ENCODE data around the gene GOT1.

The GOT1 gene

GRCh38 chr10:99449023-99449422 is 18.6 kb upstream of the GOT1 start:
- Mint-ChIP-seq H3K9me3 (no peaks in the 10 kb centered on the region), H3K27me3 (peaks cover 34% of the 10 kb centered on the region), H3K36me3 (no peaks in the 10 kb centered on the region), H3K27ac (no peak overlapping the region), H3K4me1 (no peaks in the 10 kb centered on the region), H3K4me3 (no peak overlapping the region)
- no peak for ATAC-seq

GRCh38 chr10:99444383-99445045 is 14.1 kb upstream of the GOT1 start:
- Mint-ChIP-seq H3K4me1 (no peaks in the 10 kb centered on the region), H3K4me3 (no peak overlapping the region), H3K27me3 (no peaks in the 10 kb centered on the region), H3K27ac (no peak overlapping the region), H3K9me3 (no peaks in the 10 kb centered on the region), H3K36me3 (no peaks in the 10 kb centered on the region)
- no peak for ATAC-seq

- Mint-ChIP-seq H3K9me3 (no peaks in the 10 kb centered on the region), H3K27ac (no peak overlapping the region), H3K4me1 (no peaks in the 10 kb centered on the region), H3K36me3 (no peaks in the 10 kb centered on the region), H3K4me3 (no peak overlapping the region), H3K27me3 (no peaks in the 10 kb centered on the region)
- no peak for ATAC-seq
Observed at GRCh38 chr10:99443500-99443899, 13.1 kb upstream of the GOT1 start.

GRCh38 chr10:99442394-99442793 is 12.0 kb upstream of the GOT1 start:
- no peak overlapping the region for H3K4me3 Mint-ChIP-seq
- no peaks in the 10 kb centered on the region for H3K4me1 Mint-ChIP-seq

GRCh38 chr10:99438890-99439289 is 8.5 kb upstream of the GOT1 start:
- Mint-ChIP-seq H3K36me3 (no peaks in the 10 kb centered on the region), H3K4me1 (no peaks in the 10 kb centered on the region), H3K9me3 (no peaks in the 10 kb centered on the region), H3K27ac (no peak overlapping the region), H3K4me3 (no peak overlapping the region), H3K27me3 (no peaks in the 10 kb centered on the region)
- no peak for ATAC-seq

More at GRCh38 chr10:99442394-99442793, 12.0 kb upstream of the GOT1 start:
- Mint-ChIP-seq H3K27ac (no peak overlapping the region), H3K9me3 (no peaks in the 10 kb centered on the region), H3K36me3 (no peaks in the 10 kb centered on the region), H3K27me3 (no peaks in the 10 kb centered on the region)
- no peak for ATAC-seq

GRCh38 chr10:99435986-99436638 is 5.7 kb upstream of the GOT1 start:
- H3K4me3 Mint-ChIP-seq: no peak overlapping the region
- no peaks in the 10 kb centered on the region for H3K9me3 Mint-ChIP-seq
- H3K27me3 Mint-ChIP-seq: no peaks in the 10 kb centered on the region
- H3K27ac Mint-ChIP-seq: no peak overlapping the region
- H3K36me3 Mint-ChIP-seq: no peaks in the 10 kb centered on the region
- no peak for ATAC-seq
- H3K4me1 Mint-ChIP-seq: peaks cover 13% of the 10 kb centered on the region

- Mint-ChIP-seq H3K36me3 (no peaks in the 10 kb centered on the region), H3K27me3 (no peaks in the 10 kb centered on the region), H3K4me3 (no peak overlapping the region), H3K4me1 (peaks cover 32% of the 10 kb centered on the region), H3K27ac (no peak overlapping the region), H3K9me3 (no peaks in the 10 kb centered on the region)
- ATAC-seq: no peak
Observed at GRCh38 chr10:99433378-99434020, 3.1 kb upstream of the GOT1 start.

GRCh38 chr10:99432881-99433280 is 2.5 kb upstream of the GOT1 start:
- Mint-ChIP-seq H3K4me3 (no peak overlapping the region), H3K36me3 (no peaks in the 10 kb centered on the region), H3K27me3 (no peaks in the 10 kb centered on the region), H3K27ac (no peak overlapping the region), H3K9me3 (no peaks in the 10 kb centered on the region), H3K4me1 (peaks cover 32% of the 10 kb centered on the region)
- no peak for ATAC-seq

- no peaks in the 10 kb centered on the region for H3K36me3 Mint-ChIP-seq
- peak overlapping the region; percentile 82 for H3K27ac Mint-ChIP-seq
- H3K4me3 Mint-ChIP-seq: peak overlapping the region; percentile 46
- no peak for ATAC-seq
- H3K9me3 Mint-ChIP-seq: no peaks in the 10 kb centered on the region
- H3K27me3 Mint-ChIP-seq: no peaks in the 10 kb centered on the region
- peaks cover 32% of the 10 kb centered on the region for H3K4me1 Mint-ChIP-seq
Observed at GRCh38 chr10:99432047-99432446, 1.6 kb upstream of the GOT1 start.

GRCh38 chr10:99431190-99431760 is 851 bp upstream of the GOT1 start:
- H3K4me1 Mint-ChIP-seq: peaks cover 32% of the 10 kb centered on the region
- H3K27me3 Mint-ChIP-seq: no peaks in the 10 kb centered on the region
- no peaks in the 10 kb centered on the region for H3K9me3 Mint-ChIP-seq
- H3K36me3 Mint-ChIP-seq: no peaks in the 10 kb centered on the region
- ATAC-seq: no peak
- H3K4me3 Mint-ChIP-seq: peak overlapping the region; percentile 95
- peak overlapping the region; percentile 82 for H3K27ac Mint-ChIP-seq

GRCh38 chr10:99430116-99430450 is 341 bp downstream of the GOT1 start:
- Mint-ChIP-seq H3K4me3 (peak overlapping the region; percentile 95), H3K36me3 (peaks cover 8% of the 10 kb centered on the region), H3K27me3 (no peaks in the 10 kb centered on the region), H3K9me3 (no peaks in the 10 kb centered on the region), H3K27ac (peak overlapping the region; percentile 82), H3K4me1 (peaks cover 32% of the 10 kb centered on the region)
- no peak for ATAC-seq

- Mint-ChIP-seq H3K36me3 (peaks cover 12% of the 10 kb centered on the region), H3K4me1 (peaks cover 32% of the 10 kb centered on the region)
- no peak for ATAC-seq
Observed at GRCh38 chr10:99429517-99430095, 818 bp downstream of the GOT1 start.

GRCh38 chr10:99427566-99428190 is 2.7 kb downstream of the GOT1 start:
- ATAC-seq: no peak
- H3K4me3 Mint-ChIP-seq: no peak overlapping the region
- H3K27me3 Mint-ChIP-seq: no peaks in the 10 kb centered on the region
- H3K9me3 Mint-ChIP-seq: no peaks in the 10 kb centered on the region
- peaks cover 14% of the 10 kb centered on the region for H3K36me3 Mint-ChIP-seq
- peaks cover 32% of the 10 kb centered on the region for H3K4me1 Mint-ChIP-seq
- H3K27ac Mint-ChIP-seq: no peak overlapping the region

More at GRCh38 chr10:99429517-99430095, 818 bp downstream of the GOT1 start:
- H3K27me3 Mint-ChIP-seq: no peaks in the 10 kb centered on the region
- peak overlapping the region; percentile 82 for H3K27ac Mint-ChIP-seq
- H3K9me3 Mint-ChIP-seq: no peaks in the 10 kb centered on the region
- H3K4me3 Mint-ChIP-seq: peak overlapping the region; percentile 95

GRCh38 chr10:99426689-99427088 is 3.7 kb downstream of the GOT1 start:
- Mint-ChIP-seq H3K36me3 (peaks cover 23% of the 10 kb centered on the region), H3K27ac (no peak overlapping the region), H3K4me1 (peaks cover 25% of the 10 kb centered on the region), H3K4me3 (no peak overlapping the region), H3K27me3 (no peaks in the 10 kb centered on the region), H3K9me3 (no peaks in the 10 kb centered on the region)
- no peak for ATAC-seq

- Mint-ChIP-seq H3K4me3 (no peak overlapping the region), H3K27ac (no peak overlapping the region), H3K4me1 (peaks cover 16% of the 10 kb centered on the region), H3K27me3 (no peaks in the 10 kb centered on the region), H3K9me3 (no peaks in the 10 kb centered on the region), H3K36me3 (peaks cover 32% of the 10 kb centered on the region)
- no peak for ATAC-seq
Observed at GRCh38 chr10:99425204-99425603, 5.2 kb downstream of the GOT1 start.

Measured in stimulated activated memory B cell treated with anti-CD40 and anti-IgM and Interleukin-4, amounts not matched to agents 10 μg/mL and 1 μg/mL and 100 μg/mL, for 72 hours (primary cell).